Measurements from ENCODE around the gene NELFCD.
"Not testable (repeated sequence)": the region's sequence is repeated elsewhere in the genome, so short reads cannot be mapped to it uniquely, and the experiment has no call there.

The NELFCD gene

DNA sequence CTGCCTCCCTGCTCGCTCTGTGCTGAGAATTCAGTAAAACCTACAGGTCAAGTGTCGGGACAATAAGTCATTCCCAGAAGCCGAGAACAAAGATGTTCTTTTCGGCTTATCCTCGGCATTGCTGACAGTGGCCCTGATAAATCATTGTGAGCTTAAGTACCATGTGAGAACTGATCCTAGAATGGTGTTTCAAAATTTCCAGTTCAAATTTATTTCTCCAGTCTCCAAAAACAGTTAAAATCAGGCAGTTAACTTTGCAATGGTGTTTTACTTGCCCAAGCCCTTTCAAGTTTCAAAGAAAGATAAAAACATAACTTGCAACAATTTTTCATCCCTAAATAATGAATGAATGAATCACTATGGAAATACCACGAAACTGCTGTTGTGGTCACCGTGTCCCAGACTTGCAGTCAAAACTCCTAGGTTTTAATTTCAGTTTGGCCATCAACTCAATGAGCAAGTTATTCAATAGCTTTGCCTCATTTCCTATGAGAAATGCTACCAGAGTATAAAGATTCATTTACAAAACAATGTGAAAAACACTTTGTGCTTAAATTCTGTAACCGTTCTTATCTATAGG is 46.8 kb downstream of the NELFCD start:
- DNase-seq = no peak

DNA sequence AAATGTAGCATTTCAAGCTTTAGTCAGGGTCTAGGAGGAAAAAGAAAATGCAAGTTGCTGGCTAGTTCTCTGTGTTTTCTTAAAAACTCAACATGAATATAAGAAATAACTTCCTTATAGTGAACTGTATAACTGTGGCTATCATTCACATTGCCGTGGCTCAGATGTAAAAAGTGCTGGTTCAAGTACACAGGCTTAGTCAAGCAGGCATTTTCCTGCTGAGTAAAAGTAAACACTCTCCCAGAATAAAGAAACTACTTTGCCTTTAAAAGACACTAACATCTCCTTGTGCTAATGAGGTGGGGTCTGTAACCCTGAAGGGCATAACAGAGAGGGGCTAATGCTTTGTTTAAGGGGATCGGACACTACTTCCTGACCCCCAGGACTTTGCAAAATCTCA is 47.8 kb downstream of the NELFCD start:
- DNase-seq = no peak

DNA sequence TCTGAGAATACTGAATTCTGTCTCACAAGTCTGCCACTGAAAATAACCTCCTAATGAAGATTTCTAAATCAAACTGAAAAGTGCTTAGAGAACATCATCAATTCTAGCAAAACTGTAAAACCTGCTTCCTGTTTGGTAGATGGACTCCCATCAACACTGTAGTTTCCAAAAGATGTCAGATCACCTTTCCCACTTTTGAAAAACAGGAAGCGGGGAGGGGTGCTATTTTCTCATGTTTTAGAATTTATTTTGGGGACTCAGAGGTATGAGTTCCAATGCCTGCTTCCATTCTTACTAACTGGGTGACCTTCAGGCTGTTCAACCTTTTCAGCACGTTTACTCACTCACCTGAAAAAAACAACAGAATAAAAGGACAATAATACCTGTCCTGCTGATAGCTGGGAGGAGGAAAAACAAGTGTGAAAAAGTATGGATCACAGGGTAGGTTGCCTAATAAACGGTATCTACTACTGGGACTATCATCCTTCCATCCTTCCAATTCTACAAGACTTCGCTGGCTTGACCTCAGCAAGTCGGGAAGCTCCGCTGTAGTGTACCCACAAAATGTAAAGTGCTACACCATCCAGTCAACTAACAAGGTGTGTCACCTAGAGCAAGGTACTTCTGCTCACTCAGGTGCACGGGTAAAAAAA is 50.0 kb downstream of the NELFCD start:
- no peak for DNase-seq

DNA sequence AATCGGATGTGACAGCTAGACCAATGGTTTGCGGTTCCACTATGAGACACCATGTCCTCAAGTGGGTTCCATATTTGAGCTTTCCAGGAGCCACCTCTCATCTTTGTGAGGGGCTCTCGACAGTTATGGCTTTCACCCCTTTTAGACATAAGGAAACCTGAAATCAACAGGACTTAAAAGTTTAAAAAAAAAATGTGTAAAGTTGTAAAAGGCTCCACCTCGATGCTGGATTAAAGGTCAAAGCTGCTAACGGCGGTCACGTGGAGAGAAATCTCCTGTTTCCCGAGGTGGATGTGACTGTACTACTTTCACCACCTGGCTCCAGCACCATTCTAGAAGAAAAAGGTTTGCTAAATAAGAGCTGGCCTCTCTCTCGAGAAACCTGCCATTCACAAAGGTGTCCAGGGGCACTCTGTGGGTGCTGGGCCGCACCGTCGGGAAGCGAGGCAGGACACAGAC is 50.5 kb downstream of the NELFCD start:
- no peak for DNase-seq

DNA sequence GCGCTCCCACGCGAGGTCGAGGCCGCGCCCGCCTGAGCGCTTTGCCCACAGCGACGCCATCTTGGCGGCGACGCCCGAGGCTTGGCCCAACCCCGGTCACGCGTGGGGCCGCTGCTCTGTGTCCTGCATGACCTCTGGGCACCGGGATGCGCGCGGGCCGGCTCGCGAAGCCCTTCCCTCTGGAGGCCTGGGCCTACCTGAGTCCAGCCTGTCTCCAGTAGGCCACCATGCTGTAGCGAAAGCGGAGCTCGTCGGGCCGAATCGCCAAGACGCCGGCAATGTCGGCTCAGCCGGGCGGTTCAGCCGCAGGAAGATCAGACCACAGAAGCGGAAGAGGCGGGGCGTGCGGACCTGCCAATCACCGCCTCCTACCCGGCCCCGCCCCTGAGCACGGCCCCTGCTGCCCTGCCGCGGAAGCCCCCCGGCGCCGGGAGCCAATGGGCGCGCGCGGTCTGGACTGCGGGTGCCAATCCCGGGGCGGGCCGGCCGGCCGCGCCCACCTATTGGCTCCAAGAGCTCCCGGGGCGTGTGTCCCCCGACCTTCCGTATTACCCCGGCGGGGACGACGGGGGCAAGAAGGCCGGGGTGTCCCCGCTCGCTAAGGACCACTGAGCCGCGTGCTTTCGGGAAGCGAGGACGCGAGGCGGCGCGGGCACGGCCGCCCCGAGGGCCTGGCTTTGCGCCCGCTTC is 51.1 kb downstream of the NELFCD start, which contains the start of gene ATP5F1E:
Gene ATP5F1E (minus strand): TSS at position 313 of the 690 bp plus-strand sequence. CDS start 84 bp downstream, at position 229.
- peak; percentile 92 for DNase-seq

DNA sequence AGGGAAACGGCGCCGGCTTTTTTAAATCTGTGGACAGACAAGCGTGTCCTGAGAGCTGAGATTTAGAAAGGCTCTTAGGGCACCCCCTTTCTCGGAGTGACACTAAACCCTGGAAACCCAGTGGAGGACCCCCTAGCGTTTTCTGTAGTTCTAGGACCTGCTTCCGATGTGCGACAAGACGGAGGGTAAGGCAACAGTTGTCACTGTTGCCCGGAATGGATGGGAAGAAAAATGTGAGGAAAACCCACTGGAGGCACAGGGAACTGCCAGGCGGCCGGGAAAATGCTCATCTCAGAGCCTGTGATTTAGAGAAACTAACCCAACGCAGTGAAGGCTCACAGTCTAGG is 51.6 kb downstream of the NELFCD start:
- no peak for DNase-seq

DNA sequence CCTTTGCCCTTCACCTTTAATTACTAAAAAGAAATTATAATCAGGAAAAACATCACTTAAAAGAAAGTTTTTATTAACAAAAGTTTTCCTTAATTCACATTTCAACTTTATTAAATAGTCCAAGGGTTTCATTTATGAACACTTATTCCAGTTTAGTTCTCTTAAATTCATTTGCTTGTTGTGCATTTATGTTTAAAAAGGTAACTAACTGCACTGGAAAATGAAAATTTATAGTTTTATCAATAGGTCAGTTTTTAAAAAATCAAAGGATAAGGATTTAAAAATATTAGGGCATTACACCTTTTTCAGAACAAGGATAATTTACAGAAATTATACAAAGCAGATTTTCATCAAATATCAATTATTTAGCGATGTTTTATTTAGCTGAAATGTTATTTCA is 52.0 kb downstream of the NELFCD start:
- no peak for DNase-seq

DNA sequence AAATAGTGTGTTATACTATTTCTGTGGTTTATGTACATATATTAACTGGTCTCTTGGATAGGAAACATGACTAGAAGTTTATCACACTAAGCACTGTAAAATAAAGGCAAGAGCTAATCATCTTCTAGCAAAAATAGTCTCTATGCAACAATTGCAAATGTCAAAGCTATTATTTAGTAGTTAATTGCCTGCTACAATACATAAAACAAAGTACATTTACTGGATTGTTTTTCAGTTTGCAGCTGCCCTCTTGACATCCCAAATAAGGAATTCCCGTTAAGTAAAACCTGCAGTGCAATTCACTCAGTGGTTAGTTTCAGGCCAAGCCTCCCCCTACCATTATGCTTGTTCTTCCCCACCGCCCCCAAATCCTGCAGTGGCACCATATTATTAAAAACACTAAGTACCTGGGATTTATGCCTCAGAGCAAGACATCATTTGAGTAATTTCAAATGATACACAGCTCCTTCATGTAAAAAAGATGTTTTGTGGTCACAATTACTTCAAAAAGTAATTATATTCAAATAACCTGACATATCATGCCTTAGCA is 52.6 kb downstream of the NELFCD start:
- no peak for DNase-seq

DNA sequence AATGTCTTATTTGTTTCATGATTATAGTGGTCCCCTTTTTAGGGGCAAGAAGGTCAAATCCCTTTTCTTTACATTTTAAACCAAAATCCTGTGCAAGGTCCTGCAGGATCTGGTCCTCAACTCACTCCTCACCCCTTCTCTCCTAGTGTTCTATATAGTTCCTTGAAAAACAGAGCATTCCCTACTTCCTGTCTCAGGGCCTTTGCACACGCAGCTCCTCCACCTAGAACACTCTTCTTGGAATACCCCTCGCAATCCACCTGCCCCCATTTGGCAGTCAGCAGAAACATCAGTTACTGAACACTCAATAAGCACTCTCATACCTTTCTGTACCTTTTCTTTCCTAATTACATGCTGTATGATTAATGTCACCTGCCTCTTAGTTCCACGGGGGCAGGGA is 54.3 kb downstream of the NELFCD start:
- DNase-seq = no peak

DNA sequence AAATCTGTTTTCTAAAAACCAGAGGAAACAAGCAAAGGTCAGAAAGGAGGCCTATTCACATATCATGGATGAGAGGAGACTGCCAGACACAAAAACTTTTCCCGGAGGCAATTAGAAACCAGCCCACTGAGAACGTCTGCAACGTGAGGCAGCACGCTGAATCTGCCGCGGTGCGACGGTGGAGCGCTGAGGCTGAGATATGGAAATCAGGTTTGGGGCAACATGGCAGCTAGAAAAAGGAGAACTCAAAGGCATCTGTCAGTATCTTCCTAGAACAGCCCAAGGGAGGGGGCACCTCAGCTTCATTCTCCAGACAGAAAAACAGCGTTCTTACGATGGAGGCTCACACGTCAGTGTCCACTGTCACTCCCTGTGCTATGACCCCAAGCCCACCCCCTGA is 56.3 kb downstream of the NELFCD start:
- DNase-seq = no peak

DNA sequence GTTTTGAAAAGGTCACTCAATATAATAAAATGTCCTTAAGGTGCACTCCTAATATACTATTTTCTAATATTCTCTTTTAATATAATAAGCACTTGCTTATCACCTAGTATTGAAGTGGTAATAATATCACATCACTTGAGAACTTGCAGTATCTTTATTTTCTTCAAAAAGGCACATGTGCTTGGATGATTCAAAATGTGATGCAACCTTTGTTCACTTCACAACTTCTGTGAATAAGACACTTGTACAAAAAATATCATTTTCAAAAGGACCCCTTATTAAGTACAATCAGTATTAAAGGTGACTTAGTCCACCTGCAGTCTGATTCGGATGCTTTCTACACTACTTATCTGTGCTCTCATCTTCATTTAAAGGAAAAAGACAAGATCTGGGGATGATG is 58.2 kb downstream of the NELFCD start:
- no peak for DNase-seq

DNA sequence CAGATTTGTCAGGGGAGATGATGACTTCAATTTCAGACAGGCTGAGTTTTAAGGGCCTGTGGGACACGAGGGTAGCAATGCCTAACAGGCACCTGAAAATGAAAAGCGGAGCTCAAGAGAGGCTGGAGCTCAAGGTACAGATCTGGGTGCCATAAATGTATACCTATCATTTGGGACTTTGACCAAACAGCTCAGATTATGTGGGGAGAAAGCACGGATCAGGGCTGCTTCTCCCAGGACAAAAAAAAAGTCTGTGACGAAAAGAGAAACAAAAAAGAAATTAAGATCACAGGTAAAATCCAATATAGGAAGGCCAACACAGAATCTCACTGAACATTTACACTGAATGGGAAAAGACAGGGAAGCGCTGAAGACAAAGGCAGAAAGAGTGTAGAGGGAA is 59.6 kb downstream of the NELFCD start:
- no peak for DNase-seq

DNA sequence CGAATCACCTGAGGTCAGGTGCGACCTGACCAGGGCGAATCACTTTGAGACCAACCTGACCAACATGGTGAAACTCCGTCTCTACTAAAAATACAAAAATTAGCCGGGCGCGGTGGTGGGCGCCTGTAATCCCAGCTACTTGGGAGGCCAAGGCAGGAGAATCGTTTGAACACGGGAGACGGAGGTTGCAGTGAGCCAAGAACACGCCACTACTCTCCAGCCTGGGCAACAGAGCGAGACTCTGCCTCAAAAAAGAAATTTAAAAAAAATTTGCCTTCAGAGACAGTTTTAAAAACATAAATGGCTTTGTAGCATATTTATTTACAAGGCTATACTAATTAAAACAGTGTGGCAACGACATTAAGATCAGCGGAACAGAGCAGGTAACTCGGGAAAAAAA is 60.4 kb downstream of the NELFCD start:
- not testable (repeated sequence) for DNase-seq

DNA sequence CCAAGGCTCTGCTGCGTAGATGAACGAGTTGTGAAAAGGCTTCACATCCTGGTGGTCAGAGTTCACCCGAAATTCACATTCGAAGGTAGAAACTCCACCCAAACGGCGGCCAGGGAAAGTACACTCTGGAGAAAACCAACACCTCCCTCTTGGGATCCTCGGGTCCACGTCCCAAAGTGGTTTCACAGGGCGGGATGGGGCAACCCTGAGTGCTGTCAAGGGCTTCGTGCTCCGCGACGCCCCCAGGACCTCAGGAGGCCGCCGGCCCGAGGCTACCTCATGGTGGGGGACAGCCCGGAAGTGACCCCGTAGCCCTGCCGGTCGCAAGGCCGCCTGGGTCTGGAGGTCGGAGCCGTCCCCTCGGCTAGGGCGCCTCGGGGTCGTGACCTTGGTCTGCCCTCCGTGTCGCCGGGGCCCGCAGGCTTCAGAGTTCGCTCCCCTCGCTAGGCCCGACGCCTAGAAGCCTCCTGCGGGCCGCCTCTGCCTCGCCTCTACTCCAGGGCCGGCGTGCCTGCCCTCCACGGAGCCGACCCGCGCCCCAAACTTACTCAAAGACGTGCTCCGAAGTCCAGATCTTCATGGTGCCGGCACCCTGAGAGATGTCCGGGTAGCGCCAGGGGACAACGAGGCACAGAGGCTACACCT is 61.2 kb downstream of the NELFCD start, which contains the start of gene PRELID3B:
Gene PRELID3B (minus strand): TSS at position 636 of the 645 bp plus-strand sequence. CDS start 56 bp downstream, at position 580.
- DNase-seq = no peak

DNA sequence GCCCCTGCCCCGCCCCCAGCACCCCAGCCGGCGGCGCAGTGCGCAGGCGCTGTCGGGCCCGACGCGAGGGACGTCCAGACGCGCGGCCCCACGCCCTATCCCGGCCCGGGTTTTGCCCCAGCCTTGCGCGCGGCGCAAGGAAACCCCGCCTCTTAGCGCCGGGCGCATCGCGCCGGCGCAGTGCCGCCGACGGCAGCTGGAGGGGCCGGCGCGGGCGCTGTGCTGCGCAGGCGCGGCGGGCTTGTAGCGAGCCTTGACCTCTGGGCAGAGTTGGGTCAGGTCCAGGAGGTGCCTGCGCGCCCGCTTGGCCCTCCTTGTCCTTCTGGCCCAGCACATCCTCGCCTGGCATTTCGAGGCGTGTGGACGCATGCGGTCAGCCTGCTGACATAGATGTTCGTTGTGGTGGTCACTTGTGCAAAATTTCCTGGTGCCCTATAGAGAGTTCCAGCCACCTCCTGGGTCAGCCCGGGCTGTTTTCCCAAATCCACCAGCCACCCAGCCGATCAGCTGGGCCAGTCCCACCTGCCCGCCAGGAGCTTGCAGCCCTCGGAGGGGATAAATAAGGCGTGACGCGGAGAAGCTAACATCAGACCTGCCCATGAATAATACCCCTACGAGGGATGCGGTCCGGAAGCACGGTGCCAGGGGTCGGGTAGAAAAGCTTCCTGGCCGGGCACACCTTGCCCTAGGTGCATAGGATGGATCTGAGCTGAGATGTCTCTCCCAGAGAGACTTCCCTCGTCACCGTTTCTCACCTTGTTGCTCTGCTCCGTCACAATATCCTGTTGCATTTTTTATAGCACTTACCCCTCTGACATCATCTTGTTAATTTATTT is 62.0 kb downstream of the NELFCD start:
- DNase-seq = peak; percentile 91

DNA sequence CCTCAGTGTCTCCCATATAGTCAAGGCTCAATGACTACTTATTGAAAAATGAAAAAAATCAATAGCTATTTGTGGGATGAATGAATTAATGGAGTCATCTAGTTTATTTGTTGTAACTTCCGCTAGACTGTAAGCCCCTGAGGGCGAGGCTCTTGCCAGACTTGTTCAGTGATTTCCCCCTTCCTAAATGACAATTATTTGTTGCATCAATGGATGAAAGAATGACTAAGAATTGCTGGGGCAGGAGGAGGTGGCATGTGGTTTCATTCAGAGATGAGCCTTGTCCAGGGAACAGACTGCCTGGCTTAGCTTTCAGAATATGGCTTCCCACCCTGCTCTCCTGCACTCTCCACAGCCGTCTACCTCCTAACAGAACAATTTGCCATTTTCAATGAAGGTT is 62.6 kb downstream of the NELFCD start:
- no peak for DNase-seq

DNA sequence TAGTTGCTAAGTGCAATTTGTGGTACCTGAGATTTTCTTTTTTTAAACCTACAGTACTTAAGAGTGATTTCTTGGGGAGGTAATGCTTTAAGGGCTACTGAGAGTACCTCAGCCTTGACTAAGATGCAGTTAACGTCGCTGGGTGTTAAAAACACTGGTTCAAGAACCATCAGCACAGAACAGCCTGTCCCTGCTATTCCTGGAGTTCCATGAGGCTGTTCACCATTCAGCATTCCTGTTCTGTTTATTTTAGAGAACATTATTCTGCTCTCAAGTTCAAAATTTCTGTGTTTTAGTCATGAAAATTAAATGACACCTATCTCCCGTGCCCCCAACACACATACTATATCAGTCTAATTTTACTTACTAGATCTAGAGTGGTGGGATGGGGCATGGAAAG is 63.2 kb downstream of the NELFCD start:
- no peak for DNase-seq

Data from effector CD8-positive, alpha-beta T cell (primary cell).